Activated T-helper 1 cell treated with Interleukin-2 at 50 U/mL for 16 hours (primary cell): ENCODE measurements around the gene SPDYE5.

Experiments
- DNase-seq: peaks from one replicate; pipeline ENCODE4 v3.0.0-alpha.2; 2020; ENCODE audit warnings: low read depth

Gene SPDYE5

GRCh38 chr7:75537731-75538130 lies 45.6 kb downstream of the SPDYE5 start:
- no peak for DNase-seq

GRCh38 chr7:75546237-75547015 lies 54.3 kb downstream of the SPDYE5 start:
- no peak for DNase-seq
